Adrenal gland (tissue), 12 donors: ENCODE measurements around the gene PLD5. TPM values are rescaled to one million over a fixed set of nuclear protein-coding genes. Genes with fewer than 3 reads are reported as not detected.

Source experiments
- DNase-seq, 7 donors: peaks; one replicate each; pipeline ENCODE4 v3.0.0-alpha.2; 2019 to 2020
- H3K27ac ChIP-seq, 5 donors: fragments of 200-600 bp; sonication (generic) in 4 of 5; 1 replicate in 3 of 5; 2 replicates in 2 of 5; pipeline versions ENCODE4 v1.5.1 to v1.8.0; 2016 to 2020; ENCODE audit warnings: mild to moderate bottlenecking in 1 of 5
- H3K27me3 ChIP-seq: fragments of 200-600 bp; 2 replicates; pipeline ENCODE4 v1.8.0; 2021
- H3K36me3 ChIP-seq, 2 donors: fragments of 200-600 bp; replicated peaks in 1 of 2; 1 replicate in 1 of 2; 2 replicates in 1 of 2; pipeline versions ENCODE4 v1.5.1 to v1.8.0; 2018 to 2022
- H3K4me1 ChIP-seq, 2 donors: fragments of 200-600 bp; replicated peaks in 1 of 2; 1 replicate in 1 of 2; 2 replicates in 1 of 2; pipeline versions ENCODE4 v1.5.1 to v1.8.0; 2018 to 2021
- H3K4me3 ChIP-seq, 4 donors: fragments of 200-600 bp; sonication (generic) in 3 of 4; one replicate each; pipeline ENCODE4 v1.5.1; 2016 to 2018
- H3K9me3 ChIP-seq, 3 donors: fragments of 200-600 bp; sonication (generic) in 1 of 3; replicated peaks in 1 of 3; 1 replicate in 2 of 3; 2 replicates in 1 of 3; pipeline versions ENCODE4 v1.5.1 to v1.8.0; 2016 to 2021
- POLR2A ChIP-seq, 2 donors: fragments of 450-650 bp; IDR thresholded peaks; one replicate each; pipeline ENCODE4 v1.6.1; 2017; ENCODE audit warnings: antibody characterized with exemption in 2 of 2, mild to moderate bottlenecking in 2 of 2, moderate library complexity in 1 of 2
- WGBS, 4 donors: extraction: QIAGEN DNeasy Blood & Tissue Kit in 2 of 4; methylation state at CpG; one replicate each; pipeline versions ENCODE4 v1.1.5 to v1.1.7; 2013 to 2017; 5-methylcytosine and 5-hydroxymethylcytosine counted together
- intact Hi-C, 2 donors: fragments of 100-400 bp; cut with DNase I; formaldehyde crosslinking; loops; one replicate each; pipeline versions ENCODE4 v1.14.1 to v1.15.0; 2022 to 2023
- polyA plus RNA-seq, 3 donors: library from polyadenylated mRNA; stranded (reverse); fragments of 200-250 nt in 2 of 3; fragments of 350-450 nt in 1 of 3; fragmentation: Illumina TruSeq in 1 of 3; extraction: RNeasy Lipid Tissue Mini Kit (QIAGEN cat#74804) in 1 of 3; gene quantifications; one replicate each; pipeline ENCODE4 v1.2.3, GENCODE V29; 2013 to 2014
- total RNA-seq, 9 donors: library from RNA; depleted of rRNA in 4 of 9; stranded (reverse); fragments of >200 nt in 4 of 9; fragments of 120-200 nt in 1 of 9; fragmentation: NEBNext Ultra II Directional in 1 of 9; extraction: Animal tissue kit (Norgen Biotek cat#: 25700) in 1 of 9; gene quantifications; one replicate each; pipeline versions ENCODE4 v1.1.0 to v1.2.4, GENCODE V29; 2013 to 2023
- TF ChIP-seq, protein P1 (sequence below), 6 experiments: fragments of 450-650 bp in 4 of 6; fragments of 200-600 bp in 2 of 6; sonication (generic) in 1 of 6; IDR thresholded peaks; 1 replicate in 5 of 6; 2 replicates in 1 of 6; pipeline versions ENCODE4 v1.5.1 to v1.8.0; 2016 to 2021; ENCODE audit warnings: antibody characterized with exemption in 6 of 6, mild to moderate bottlenecking in 2 of 6, moderate library complexity in 1 of 6
- donor health status: healthy with polysubstance abuse.
- donor health status: Bipolar disorder and iron deficiency.
- donor health status: DM: yes; HTN: yes; CAD: no.
- donor health status: DM: no; HTN: no; CAD: no.
- donor health status: DM: no; HTN: no; CAD: no.
- donor health status: DM: yes; HTN: yes; CAD: no.

The PLD5 gene
- total and polyA plus RNA-seq, 12 donors = 0.24 to 9.6 (median 2.5) TPM

DNA sequence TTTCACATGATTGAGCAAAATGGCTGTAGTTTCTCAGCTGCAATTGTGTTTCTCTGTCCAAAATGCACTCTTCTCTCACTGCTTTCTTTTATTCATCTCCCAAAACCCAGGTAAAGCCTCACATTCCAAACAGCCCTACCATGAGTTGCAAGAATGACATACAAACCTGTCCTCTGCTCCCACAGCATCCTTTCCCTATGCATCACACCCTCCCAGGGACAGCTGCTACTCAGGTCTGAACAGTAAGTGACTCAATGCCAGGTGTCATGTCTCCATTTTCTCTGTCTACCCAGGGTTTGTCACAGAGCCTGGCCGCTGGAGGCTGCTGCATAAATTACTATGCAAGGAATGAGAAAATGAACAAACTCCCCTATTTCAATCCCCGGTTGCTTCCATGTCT lies 118.5 kb downstream of the PLD5 start:
- WGBS, 4 donors = 65 to 82% (median 76%) methylated on average over 2 of the region's 2 CpGs
- Histone ChIP-seq H3K9me3 (no peaks in the 10 kb centered on the region), H3K4me3 (no peak overlapping the region), H3K4me1 (no peaks in the 10 kb centered on the region), H3K27me3 (no peaks in the 10 kb centered on the region), H3K27ac (no peak overlapping the region), H3K36me3 (no peaks in the 10 kb centered on the region)
- TF ChIP-seq, protein P1, sequence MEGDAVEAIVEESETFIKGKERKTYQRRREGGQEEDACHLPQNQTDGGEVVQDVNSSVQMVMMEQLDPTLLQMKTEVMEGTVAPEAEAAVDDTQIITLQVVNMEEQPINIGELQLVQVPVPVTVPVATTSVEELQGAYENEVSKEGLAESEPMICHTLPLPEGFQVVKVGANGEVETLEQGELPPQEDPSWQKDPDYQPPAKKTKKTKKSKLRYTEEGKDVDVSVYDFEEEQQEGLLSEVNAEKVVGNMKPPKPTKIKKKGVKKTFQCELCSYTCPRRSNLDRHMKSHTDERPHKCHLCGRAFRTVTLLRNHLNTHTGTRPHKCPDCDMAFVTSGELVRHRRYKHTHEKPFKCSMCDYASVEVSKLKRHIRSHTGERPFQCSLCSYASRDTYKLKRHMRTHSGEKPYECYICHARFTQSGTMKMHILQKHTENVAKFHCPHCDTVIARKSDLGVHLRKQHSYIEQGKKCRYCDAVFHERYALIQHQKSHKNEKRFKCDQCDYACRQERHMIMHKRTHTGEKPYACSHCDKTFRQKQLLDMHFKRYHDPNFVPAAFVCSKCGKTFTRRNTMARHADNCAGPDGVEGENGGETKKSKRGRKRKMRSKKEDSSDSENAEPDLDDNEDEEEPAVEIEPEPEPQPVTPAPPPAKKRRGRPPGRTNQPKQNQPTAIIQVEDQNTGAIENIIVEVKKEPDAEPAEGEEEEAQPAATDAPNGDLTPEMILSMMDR (IDR thresholded peaks at IDR 0.05) = no peak
- TF ChIP-seq POLR2A (IDR thresholded peaks at IDR 0.05) = no peak
- intact Hi-C loops = no loop called here
- DNase-seq = no peak

DNA sequence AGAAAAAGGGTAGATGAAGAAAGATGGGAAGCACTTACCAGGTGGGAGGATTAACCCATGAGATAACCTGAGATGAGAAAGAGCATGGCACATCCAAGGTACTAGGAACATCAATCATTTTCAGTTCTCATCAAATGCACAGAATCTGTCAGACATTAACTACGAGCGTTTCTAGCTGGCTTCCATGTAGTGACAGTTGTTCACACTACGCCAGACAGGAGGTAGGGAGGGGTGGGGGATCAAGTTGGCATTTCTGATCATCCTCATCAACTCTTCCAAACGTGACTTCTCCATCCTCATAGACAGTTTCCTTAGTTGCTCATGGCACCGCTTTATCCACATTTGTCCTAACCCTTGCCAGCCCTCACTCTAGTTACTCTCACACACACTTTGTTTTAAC lies 120.2 kb downstream of the PLD5 start:
- Histone ChIP-seq H3K27me3 (no peaks in the 10 kb centered on the region), H3K36me3 (no peaks in the 10 kb centered on the region), H3K4me1 (no peaks in the 10 kb centered on the region), H3K27ac (no peak overlapping the region), H3K4me3 (no peak overlapping the region), H3K9me3 (no peaks in the 10 kb centered on the region)
- 83 to 91% (median 87%) methylated on average over 5 of the region's 5 CpGs for WGBS, 4 donors
- no peak for TF ChIP-seq POLR2A (IDR thresholded peaks at IDR 0.05)
- TF ChIP-seq, protein P1 (IDR thresholded peaks at IDR 0.05) = no peak
- intact Hi-C loops = no loop called here
- DNase-seq = no peak

DNA sequence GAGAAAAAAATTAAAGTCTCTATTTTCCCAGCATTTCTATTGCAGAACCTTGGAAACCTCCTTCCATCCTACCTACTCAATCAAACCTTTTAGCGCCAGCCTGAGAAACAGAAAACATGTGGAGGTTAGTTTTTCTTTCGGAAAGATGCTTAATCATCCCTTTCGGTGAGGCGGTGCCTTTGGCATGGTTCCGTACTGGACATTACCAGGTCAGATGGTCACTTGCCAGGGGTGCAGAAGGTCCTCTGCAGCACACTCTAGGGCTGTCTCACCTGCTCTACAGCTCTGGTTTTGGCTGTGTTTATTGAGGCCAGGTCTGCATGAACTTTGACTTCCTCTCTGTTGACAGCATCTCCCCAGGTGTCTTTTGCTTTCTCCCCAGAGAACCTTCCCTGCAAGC lies 121.5 kb downstream of the PLD5 start:
- TF ChIP-seq, protein P1 (IDR thresholded peaks at IDR 0.05) = no peak
- no peak for TF ChIP-seq POLR2A (IDR thresholded peaks at IDR 0.05)
- H3K27me3 ChIP-seq = no peaks in the 10 kb centered on the region
- no peak overlapping the region for H3K4me3 ChIP-seq
- intact Hi-C loops = no loop called here
- H3K27ac ChIP-seq = no peak overlapping the region
- H3K9me3 ChIP-seq = no peaks in the 10 kb centered on the region
- DNase-seq = peak in 2 of 7 donors; percentile 2 to 10
- H3K4me1 ChIP-seq = no peaks in the 10 kb centered on the region
- H3K36me3 ChIP-seq = no peaks in the 10 kb centered on the region
- WGBS, 4 donors = 39 to 51% (median 43%) methylated on average over 5 of the region's 5 CpGs

DNA sequence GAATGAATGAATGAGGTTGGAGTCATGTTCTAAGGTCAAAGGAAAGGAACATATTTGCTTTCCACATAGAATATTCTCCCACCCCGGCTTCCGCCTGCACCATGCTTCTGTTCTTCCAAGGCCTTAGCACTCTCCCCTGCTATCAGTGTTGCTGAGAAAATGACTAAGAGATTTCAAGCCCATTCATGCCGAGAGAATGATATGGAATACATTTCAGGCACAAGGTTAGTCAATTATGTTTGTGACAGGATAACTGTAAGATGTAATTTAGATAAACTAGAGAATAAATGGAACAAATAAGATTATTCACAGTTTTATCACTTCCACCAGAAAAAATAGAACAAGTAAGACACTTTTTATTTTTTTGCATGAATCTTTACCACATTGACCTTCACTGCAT lies 122.6 kb downstream of the PLD5 start:
- intact Hi-C loops = no loop called here
- WGBS, 4 donors = 51 to 69% (median 66%) methylated on average over 3 of the region's 3 CpGs

More for the DNA sequence above, 122.6 kb downstream of the PLD5 start:
- no peak for DNase-seq
- H3K27me3 ChIP-seq = no peaks in the 10 kb centered on the region
- no peaks in the 10 kb centered on the region for H3K4me1 ChIP-seq
- no peaks in the 10 kb centered on the region for H3K36me3 ChIP-seq
- no peak overlapping the region for H3K4me3 ChIP-seq
- TF ChIP-seq POLR2A (IDR thresholded peaks at IDR 0.05) = no peak
- TF ChIP-seq, protein P1 (IDR thresholded peaks at IDR 0.05) = no peak
- no peak overlapping the region for H3K27ac ChIP-seq
- H3K9me3 ChIP-seq = no peaks in the 10 kb centered on the region
